ENCODE results near the gene LIMS2.

LIMS2 gene

DNA sequence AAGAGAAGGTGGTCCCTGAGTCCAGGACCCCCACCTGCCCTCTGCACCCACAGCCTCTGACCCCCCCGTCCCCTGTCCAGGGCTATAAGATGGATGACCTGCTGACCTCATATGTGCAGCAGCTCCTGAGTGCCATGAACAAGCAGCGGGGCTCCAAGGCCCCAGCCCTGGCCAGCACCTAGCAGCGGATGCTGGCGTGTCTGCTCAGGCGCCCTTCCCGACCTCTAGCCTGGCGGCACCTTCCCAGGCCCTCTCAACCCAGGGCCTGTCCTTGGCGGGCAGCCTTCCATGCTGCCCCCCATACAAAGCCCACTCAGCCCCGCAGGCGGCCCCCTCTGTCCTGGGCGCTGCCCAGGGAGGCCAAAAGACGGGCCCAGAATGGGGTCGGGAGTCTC lies 38.1 kb downstream of the LIMS2 start:
- TF ChIP-seq GATA3 (IDR thresholded peaks at IDR 0.05; ENCODE audit: low read depth, low read length) (no peak), GATA2 (IDR thresholded peaks at IDR 0.05; ENCODE audit: low read depth, low read length) (no peak)

DNA sequence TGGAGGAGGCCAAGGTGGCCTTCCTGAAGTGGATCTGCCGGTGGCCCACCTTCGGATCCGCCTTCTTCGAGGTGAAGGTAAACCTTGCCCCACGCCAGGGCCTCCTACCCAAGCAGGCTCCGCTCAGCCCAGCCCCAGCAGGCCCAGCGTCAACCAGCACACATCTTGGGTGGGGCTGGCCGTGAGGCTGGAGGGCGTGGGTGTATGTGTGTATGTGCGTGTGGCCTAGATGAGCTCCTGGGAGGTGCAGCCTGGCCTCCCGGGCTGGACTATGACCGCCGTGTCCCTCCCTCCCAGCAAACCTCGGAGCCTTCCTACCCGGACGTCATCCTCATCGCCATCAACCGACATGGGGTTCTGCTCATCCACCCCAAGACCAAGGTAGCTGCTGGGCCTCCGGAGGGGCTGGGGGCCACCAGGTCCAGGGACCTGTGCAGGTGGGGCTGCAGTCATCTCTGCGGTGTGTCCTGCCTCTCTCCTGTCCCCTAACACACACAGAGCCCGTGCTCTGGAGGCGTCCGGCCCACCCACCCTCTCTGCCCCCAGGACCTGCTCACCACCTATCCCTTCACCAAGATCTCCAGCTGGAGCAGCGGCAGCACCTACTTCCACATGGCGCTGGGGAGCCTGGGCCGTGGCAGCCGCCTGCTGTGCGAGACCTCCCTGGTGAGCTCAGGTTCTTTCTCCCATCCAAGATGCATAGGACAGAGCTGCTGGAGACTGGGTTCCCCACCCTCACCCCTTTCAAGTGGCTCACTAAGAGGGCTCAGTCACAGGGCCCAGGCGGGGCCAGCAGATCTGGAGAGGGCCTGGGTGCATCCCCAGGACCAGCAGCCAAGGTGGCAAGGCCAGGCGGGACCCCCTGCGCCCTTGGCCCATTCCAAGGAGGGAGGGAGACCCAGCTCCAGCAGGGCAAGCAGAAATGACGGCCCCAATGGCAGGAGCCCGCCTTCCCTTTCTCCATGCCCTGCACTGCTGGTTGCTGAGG lies 38.8 kb downstream of the LIMS2 start:
- TF ChIP-seq GATA3 (IDR thresholded peaks at IDR 0.05; ENCODE audit: low read depth, low read length) (no peak), GATA2 (IDR thresholded peaks at IDR 0.05; ENCODE audit: low read depth, low read length) (no peak)

GRCh38 chr2:127635380-127636237 lies 39.7 kb downstream of the LIMS2 start:
- TF ChIP-seq GATA3 (IDR thresholded peaks at IDR 0.05; ENCODE audit: low read depth, low read length) (no peak), GATA2 (IDR thresholded peaks at IDR 0.05; ENCODE audit: low read depth, low read length) (no peak)

- TF ChIP-seq GATA3 (IDR thresholded peaks at IDR 0.05; ENCODE audit: low read depth, low read length), result no peak
- TF ChIP-seq GATA2 (IDR thresholded peaks at IDR 0.05; ENCODE audit: low read depth, low read length), result no peak
Measured at GRCh38 chr2:127634626-127635379, 40.5 kb downstream of the LIMS2 start.

DNA sequence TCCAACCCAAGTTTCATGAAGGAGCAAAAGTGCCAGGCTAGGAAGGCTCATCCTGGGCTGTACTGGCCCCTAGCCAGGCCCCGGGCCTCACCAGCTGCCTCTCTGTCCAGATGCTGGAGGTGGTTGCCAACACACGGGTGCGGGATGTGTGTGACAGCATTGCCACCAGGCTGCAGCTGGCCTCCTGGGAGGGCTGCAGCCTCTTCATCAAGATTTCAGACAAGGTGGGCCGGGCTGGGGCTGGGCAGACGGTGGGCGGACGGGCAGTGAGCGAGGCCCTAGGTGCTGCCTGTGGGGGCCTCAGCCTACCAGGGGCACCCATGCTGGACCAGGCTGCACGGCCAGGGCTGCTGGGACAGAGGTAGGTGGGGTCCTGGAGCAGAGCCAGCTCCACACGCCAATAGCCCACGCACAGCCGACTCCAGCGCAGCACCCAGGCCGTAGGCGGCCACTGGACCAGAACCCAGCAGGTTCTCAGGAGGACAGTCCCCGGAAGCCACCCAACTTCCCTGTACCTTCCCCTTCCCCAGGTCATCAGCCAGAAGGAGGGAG lies 41.2 kb downstream of the LIMS2 start:
- TF ChIP-seq GATA3 (IDR thresholded peaks at IDR 0.05; ENCODE audit: low read depth, low read length) (no peak), GATA2 (IDR thresholded peaks at IDR 0.05; ENCODE audit: low read depth, low read length) (no peak)

- TF ChIP-seq GATA2 (IDR thresholded peaks at IDR 0.05; ENCODE audit: low read depth, low read length) (no peak), GATA3 (IDR thresholded peaks at IDR 0.05; ENCODE audit: low read depth, low read length) (no peak)
Measured at GRCh38 chr2:127633556-127634065, 41.7 kb downstream of the LIMS2 start.

GRCh38 chr2:127632592-127633489 lies 42.5 kb downstream of the LIMS2 start:
- TF ChIP-seq GATA3 (IDR thresholded peaks at IDR 0.05; ENCODE audit: low read depth, low read length) (no peak), GATA2 (IDR thresholded peaks at IDR 0.05; ENCODE audit: low read depth, low read length) (no peak)

- no peak for TF ChIP-seq GATA3 (IDR thresholded peaks at IDR 0.05; ENCODE audit: low read depth, low read length)
Measured at GRCh38 chr2:127631997-127632581, 43.2 kb downstream of the LIMS2 start.

DNA sequence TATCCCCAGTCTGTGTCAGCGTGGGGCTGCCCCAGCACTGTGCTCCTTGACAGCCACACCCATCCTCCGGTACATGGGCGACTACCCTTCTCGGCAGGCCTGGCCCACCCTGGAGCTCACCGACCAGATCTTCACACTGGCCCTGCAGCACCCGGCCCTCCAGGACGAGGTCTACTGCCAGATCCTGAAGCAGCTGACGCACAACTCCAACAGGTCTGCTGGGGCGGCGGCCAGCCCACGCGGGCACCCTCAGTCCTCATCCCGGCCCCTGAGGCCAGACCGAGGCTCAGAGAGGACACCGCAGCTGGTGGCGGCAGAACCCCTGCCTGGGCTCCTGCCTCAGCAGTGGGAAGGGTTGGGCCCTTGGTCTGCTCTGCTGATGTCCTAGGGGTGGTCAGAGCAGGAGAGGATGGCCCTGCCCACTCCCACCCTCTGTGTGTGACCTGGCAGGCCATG lies 43.8 kb downstream of the LIMS2 start:
- no peak for TF ChIP-seq GATA2 (IDR thresholded peaks at IDR 0.05; ENCODE audit: low read depth, low read length)
- no peak for TF ChIP-seq GATA3 (IDR thresholded peaks at IDR 0.05; ENCODE audit: low read depth, low read length)

GRCh38 chr2:127630864-127631540 lies 44.3 kb downstream of the LIMS2 start:
- TF ChIP-seq GATA2 (IDR thresholded peaks at IDR 0.05; ENCODE audit: low read depth, low read length) (no peak), GATA3 (IDR thresholded peaks at IDR 0.05; ENCODE audit: low read depth, low read length) (no peak)

- TF ChIP-seq GATA2 (IDR thresholded peaks at IDR 0.05; ENCODE audit: low read depth, low read length), result no peak
- no peak for TF ChIP-seq GATA3 (IDR thresholded peaks at IDR 0.05; ENCODE audit: low read depth, low read length)
Measured at GRCh38 chr2:127630096-127630863, 45.0 kb downstream of the LIMS2 start.

Measured in SH-SY5Y (cell line).